ENCODE data around the gene STK17A. TPM values are rescaled to one million over a fixed set of nuclear protein-coding genes. Genes with fewer than 3 reads are reported as not detected.
"Not testable (repeated sequence)": the region's sequence is repeated elsewhere in the genome, so short reads cannot be mapped to it uniquely, and the experiment has no call there.

Gene STK17A
- total RNA-seq, 2 donors from 2014 or later: 16.7 to 28.1 TPM

- DNase-seq: no peak
- ATAC-seq: no peak
- intact Hi-C loops (cut with DNase I, micrococcal nuclease): no loop called here
These were observed 8.1 kb downstream of the STK17A start for GRCh38 chr7:43590862-43591557.

- intact Hi-C loops (cut with DNase I, micrococcal nuclease): no loop called here
- DNase-seq: no peak
- peak; percentile 75 for ATAC-seq
These were observed 8.8 kb downstream of the STK17A start for GRCh38 chr7:43591558-43592180.

- ATAC-seq (no peak), DNase-seq (no peak)
- intact Hi-C loops (cut with DNase I, micrococcal nuclease): no loop called here
These were observed 9.4 kb downstream of the STK17A start for GRCh38 chr7:43592326-43592725.

- intact Hi-C loops (cut with DNase I, micrococcal nuclease): no loop called here
- DNase-seq: no peak
- ATAC-seq: peak; percentile 44
These were observed 10.1 kb downstream of the STK17A start for GRCh38 chr7:43593010-43593409.

GRCh38 chr7:43594020-43594419 lies 11.1 kb downstream of the STK17A start:
- no peak for DNase-seq
- no peak for ATAC-seq
- intact Hi-C loops (cut with DNase I, micrococcal nuclease): no loop called here

- intact Hi-C loops (cut with DNase I, micrococcal nuclease); DNase-seq; ATAC-seq: not testable (repeated sequence)
These were observed 13.5 kb downstream of the STK17A start for GRCh38 chr7:43596426-43596825.

GRCh38 chr7:43600056-43600455 lies 17.1 kb downstream of the STK17A start:
- ATAC-seq (no peak), DNase-seq (no peak)
- intact Hi-C loops (cut with DNase I, micrococcal nuclease): no loop called here

- intact Hi-C loops (cut with DNase I, micrococcal nuclease): no loop called here
- ATAC-seq (no peak), DNase-seq (no peak)
These were observed 19.3 kb downstream of the STK17A start for GRCh38 chr7:43602256-43602655.

GRCh38 chr7:43604251-43604650 lies 21.3 kb downstream of the STK17A start:
- intact Hi-C loops (cut with DNase I, micrococcal nuclease): no loop called here
- ATAC-seq: no peak
- no peak for DNase-seq

- no peak for ATAC-seq
- intact Hi-C loops (cut with DNase I, micrococcal nuclease): no loop called here
These were observed 26.2 kb downstream of the STK17A start for GRCh38 chr7:43609097-43609496.

GRCh38 chr7:43612128-43612527 lies 29.2 kb downstream of the STK17A start:
- DNase-seq: no peak
- ATAC-seq: no peak
- intact Hi-C loops (cut with DNase I, micrococcal nuclease): no loop called here

More at GRCh38 chr7:43609097-43609496, 26.2 kb downstream of the STK17A start:
- no peak for DNase-seq

- DNase-seq (no peak), ATAC-seq (no peak)
- intact Hi-C loops (cut with DNase I, micrococcal nuclease): no loop called here
These were observed 30.0 kb downstream of the STK17A start for GRCh38 chr7:43612599-43613589.

GRCh38 chr7:43615558-43616145 lies 32.7 kb downstream of the STK17A start:
- intact Hi-C loops (cut with DNase I, micrococcal nuclease): no loop called here
- DNase-seq: no peak
- ATAC-seq: no peak

- ATAC-seq (no peak), DNase-seq (no peak)
- intact Hi-C loops (cut with DNase I, micrococcal nuclease): no loop called here
These were observed 34.1 kb downstream of the STK17A start for GRCh38 chr7:43616977-43617376.

- DNase-seq: no peak
- intact Hi-C loops (cut with DNase I, micrococcal nuclease): no loop called here
- ATAC-seq: no peak
These were observed 35.2 kb downstream of the STK17A start for GRCh38 chr7:43618073-43618472.

GRCh38 chr7:43619213-43620012 lies 36.5 kb downstream of the STK17A start:
- intact Hi-C loops (cut with DNase I, micrococcal nuclease): no loop called here
- ATAC-seq: no peak
- no peak for DNase-seq

GRCh38 chr7:43621729-43622448 lies 39.0 kb downstream of the STK17A start:
- intact Hi-C loops (cut with DNase I, micrococcal nuclease): no loop called here
- DNase-seq (no peak), ATAC-seq (no peak)

GRCh38 chr7:43624156-43624555 lies 41.2 kb downstream of the STK17A start:
- DNase-seq: no peak
- no peak for ATAC-seq
- intact Hi-C loops (cut with DNase I, micrococcal nuclease): no loop called here

All from left colon (tissue), 2 donors.